Uterus (tissue), 2 donors: ENCODE results near the gene NRXN3.

Source experiments
- POLR2A ChIP-seq, 2 donors: fragments of 450-650 bp; IDR thresholded peaks; one replicate each; pipeline ENCODE4 v1.6.1; 2016; ENCODE audit warnings: antibody characterized with exemption in 2 of 2, mild to moderate bottlenecking in 1 of 2, moderate library complexity in 1 of 2
- TF ChIP-seq, protein P1 (sequence below), 4 experiments: fragments of 200-600 bp in 2 of 4; fragments of 450-650 bp in 2 of 4; sonication (generic) in 2 of 4; IDR thresholded peaks; one replicate each; pipeline ENCODE4 v1.5.1; 2016 to 2019; ENCODE audit warnings: antibody characterized with exemption in 4 of 4, mild to moderate bottlenecking in 2 of 4, moderate library complexity in 1 of 4

DNA sequence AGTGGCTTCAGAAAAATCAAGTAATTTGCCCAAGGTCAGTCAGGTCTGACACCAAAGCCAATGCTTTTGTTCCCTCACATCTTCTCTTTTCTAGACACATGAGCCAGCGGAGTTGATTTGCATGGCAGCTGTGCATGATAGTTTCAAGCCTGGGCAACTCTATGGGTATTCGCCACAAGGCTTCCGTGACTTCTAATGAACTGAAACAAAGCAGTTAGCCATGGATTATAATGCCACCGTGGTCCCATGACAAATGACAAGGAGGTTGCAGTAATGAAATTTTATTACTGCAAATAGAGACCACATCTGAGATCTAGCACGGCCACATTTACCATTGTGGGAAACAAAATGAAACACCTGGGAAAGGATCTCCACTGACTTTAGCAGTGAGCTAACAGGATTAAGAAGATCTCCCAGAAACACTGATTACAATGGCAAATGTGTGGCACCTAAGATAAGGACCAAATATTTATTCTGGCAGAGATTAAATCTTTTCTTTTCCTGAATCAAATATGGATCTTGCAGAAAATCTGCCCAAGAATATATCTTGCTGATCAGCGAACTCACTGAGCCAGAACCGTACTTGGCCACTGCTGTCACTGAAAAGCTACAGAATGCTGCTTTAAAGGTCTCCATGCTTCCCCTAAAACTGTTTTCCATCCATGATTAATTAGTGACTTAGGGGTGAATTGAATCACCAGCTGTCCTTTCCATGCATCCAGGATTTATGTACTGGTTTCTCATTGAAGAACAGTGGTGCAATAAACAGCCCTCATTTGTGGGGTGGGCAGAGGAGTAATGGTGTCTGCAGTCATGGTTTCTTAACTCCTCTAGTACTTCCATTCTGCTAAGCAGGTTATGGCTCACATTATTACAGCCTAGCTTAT, 1490.1 kb downstream of the NRXN3 start:
- TF ChIP-seq, protein P1, sequence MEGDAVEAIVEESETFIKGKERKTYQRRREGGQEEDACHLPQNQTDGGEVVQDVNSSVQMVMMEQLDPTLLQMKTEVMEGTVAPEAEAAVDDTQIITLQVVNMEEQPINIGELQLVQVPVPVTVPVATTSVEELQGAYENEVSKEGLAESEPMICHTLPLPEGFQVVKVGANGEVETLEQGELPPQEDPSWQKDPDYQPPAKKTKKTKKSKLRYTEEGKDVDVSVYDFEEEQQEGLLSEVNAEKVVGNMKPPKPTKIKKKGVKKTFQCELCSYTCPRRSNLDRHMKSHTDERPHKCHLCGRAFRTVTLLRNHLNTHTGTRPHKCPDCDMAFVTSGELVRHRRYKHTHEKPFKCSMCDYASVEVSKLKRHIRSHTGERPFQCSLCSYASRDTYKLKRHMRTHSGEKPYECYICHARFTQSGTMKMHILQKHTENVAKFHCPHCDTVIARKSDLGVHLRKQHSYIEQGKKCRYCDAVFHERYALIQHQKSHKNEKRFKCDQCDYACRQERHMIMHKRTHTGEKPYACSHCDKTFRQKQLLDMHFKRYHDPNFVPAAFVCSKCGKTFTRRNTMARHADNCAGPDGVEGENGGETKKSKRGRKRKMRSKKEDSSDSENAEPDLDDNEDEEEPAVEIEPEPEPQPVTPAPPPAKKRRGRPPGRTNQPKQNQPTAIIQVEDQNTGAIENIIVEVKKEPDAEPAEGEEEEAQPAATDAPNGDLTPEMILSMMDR (IDR thresholded peaks at IDR 0.05) = no peak
- no peak for TF ChIP-seq POLR2A (IDR thresholded peaks at IDR 0.05)
